UCSD-AML1 (cell line): ENCODE measurements around the gene ZNF559.

Experiments
- DNase-seq: peaks from one replicate; lab custom pipeline; 2025; ENCODE audit not compliant: unreplicated experiment; lab: John Stamatoyannopoulos, UW

Gene ZNF559

DNA sequence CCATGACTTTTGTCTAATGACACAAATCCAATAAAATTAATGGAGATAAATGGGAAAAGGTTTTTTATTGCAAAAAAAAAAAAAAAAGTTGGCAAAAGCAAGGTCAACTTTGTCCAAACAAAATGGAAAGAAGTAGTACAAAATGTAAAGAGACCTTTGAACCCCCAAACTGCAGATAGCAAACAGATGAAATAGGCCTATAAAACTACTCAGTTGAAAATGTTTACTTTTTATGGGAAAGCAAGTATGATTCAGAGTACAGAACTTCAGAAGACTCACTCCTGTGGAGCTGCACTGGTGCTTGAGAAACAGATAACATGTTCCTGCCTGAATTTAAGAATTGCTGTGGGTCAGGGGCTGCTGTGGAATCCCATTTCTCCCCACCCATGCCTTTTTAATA, 29.0 kb downstream of the ZNF559 start:
- DNase-seq: no peak

DNA sequence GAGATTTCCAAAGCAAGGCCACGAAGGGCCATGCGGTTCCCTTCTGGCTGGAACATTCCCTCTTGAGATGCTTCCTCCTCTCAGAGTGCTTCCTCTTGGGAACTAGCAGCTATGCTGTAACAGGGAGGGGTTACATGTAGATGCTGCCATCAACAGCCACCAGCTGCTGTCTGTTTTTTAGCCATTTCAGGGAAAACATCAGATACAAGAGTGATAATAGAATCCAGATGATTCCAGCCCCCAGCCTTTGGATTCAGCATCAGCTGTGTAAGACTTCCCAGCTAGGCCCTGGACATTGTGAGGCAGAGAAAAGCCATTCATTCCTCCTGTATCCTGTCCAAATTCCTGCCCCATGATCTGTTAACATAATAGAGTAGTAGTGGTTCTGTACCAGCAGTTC, 30.7 kb downstream of the ZNF559 start:
- no peak for DNase-seq

DNA sequence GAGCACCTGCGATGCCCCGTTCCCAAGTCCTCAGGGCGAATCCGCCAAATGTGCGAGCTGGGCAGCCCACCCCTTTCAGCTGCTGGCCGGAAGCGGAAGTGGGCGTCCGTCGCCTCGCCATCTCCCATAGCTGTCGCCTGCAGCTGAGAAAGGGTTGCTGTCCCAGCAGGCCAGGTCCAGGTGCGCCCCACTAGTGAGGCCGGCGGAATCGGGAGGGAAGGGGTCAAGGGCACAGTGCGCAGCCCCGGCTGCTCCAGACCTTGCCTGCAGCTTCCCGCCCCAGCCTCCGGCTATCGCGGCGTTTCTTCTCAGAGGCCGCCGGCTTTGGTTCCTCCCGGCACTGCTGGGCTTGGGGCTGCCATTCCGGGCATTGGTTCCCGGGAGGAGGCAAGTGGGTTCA, 38.9 kb downstream of the ZNF559 start, which contains the start of gene ZNF177:
Gene ZNF177, plus strand, starts transcription at position 109 of the 400 bp plus-strand sequence. CDS start 15,299 bp downstream, outside the sequence.
- DNase-seq: no peak

DNA sequence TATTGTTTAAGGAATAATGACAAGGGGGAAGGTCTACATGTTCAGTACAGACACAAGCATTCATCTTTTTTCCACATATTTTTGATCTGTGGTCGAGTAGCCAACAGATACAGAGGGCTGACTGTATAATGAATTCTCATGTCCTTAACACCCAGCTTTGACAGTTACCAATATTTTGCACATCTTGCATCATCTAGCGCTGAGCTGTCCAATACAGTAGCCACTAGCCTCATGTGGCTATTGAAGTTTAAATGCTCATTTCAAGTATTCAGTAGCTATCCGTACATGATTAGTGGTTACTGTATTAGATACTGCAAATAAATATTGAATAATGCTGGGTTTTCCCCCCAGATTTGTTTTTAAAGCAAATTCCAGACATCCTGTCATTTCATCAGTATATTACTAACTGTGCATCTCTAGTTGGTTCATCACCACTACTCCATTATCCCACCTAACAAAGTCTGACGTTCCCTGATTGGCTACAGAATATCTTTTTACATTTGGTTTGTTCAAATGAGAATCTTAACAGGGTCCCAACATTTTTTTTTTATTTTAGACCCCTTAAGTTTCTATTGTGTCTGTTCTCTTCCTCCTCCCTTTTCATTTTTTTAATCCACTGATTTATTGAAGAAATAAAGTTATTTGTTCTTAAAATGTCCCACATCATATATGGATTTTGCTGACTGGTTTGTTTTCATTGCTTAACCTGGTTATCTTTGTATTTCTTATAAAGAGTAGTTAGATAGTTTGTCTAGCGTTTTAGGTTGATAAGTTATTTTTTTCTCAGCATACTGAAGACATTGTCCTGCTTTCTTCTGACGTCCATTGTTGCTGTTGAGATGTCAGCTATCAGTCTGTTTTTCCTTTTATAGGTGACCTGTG, 47.0 kb downstream of the ZNF559 start:
- DNase-seq: no peak

- no peak for DNase-seq
These were observed 57.4 kb downstream of the ZNF559 start for GRCh38 chr19:9381361-9381785.
